HAP-1 (cell line): ENCODE results near the gene MINK1.
"Not testable (repeated sequence)": the region's sequence is repeated elsewhere in the genome, so short reads cannot be mapped to it uniquely, and the experiment has no call there.

Source experiments
- DNase-seq, 2 experiments: peaks; one replicate each; pipeline ENCODE4 v3.0.0-alpha.2; 2016 to 2020; ENCODE audit warnings: low spot score in 2 of 2
- H3K27me3 ChIP-seq: fragments of 250-450 bp; sonication (Bioruptor Pico); 2 replicates; pipeline ENCODE4 v1.5.1; 2020; ENCODE audit warnings: low read depth, mild to moderate bottlenecking, moderate library complexity
- H3K36me3 ChIP-seq: fragments of 250-450 bp; sonication (Bioruptor Pico); replicated peaks from 2 replicates; pipeline ENCODE4 v1.5.1; 2020; ENCODE audit warnings: mild to moderate bottlenecking
- H3K4me1 ChIP-seq: fragments of 250-450 bp; sonication (Bioruptor Pico); 2 replicates; pipeline ENCODE4 v1.5.1; 2020; ENCODE audit warnings: mild to moderate bottlenecking
- H3K4me3 ChIP-seq: fragments of 250-450 bp; sonication (Bioruptor Pico); 2 replicates; pipeline ENCODE4 v1.5.1; 2020; ENCODE audit warnings: mild to moderate bottlenecking, moderate library complexity
- H3K9me3 ChIP-seq: fragments of 250-450 bp; sonication (Bioruptor Pico); 2 replicates; pipeline ENCODE4 v1.5.1; 2020; ENCODE audit warnings: mild to moderate bottlenecking, moderate library complexity
- in situ Hi-C: fragments of 300-500 bp; cut with MboI; formaldehyde crosslinking; loops from 3 replicates; pipeline ENCODE4 v1.14.3; 2020; ENCODE audit warnings: low sequenced_read_pairs, inconsistent platforms, mixed read lengths

The MINK1 gene

DNA sequence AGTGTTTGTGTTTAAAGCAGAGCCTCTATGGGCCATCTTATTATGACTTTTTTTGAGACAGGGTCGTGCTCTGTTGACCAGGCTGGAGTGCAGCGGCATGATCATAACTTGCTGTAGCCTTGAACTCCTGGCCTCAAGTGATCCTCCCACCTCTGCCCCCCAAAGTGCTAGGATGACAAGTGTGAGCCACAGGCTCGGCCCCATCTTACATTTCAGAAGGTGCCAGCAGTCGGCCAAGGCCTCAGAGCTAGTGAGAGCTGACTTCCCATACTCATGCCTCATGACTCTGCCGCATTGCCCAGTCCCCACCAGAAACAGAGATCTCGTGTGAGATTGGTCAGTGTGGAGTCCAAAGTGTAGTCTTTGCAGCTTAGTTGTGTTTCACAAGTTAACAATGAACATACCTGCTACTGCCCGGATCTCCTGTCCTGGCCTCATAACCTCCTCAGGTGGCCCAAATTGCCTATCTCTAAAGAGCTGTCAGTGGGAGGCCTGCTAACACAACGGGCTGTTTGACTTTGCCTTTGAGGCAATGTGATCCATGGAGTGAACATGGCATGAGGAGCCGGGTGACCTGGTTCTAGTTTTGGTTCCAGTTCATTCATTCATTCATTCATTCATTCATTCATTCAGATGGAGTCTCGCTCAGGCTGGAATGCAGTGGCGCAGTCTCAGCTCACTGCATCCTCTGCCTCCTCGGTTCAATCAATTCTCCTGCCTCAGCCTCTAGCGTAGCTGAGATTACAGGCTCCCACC, 13.7 kb downstream of the MINK1 start:
- no peak for DNase-seq
- no peaks in the 10 kb centered on the region for H3K27me3 ChIP-seq
- H3K9me3 ChIP-seq, result no peaks in the 10 kb centered on the region
- H3K36me3 ChIP-seq, result no peaks in the 10 kb centered on the region
- H3K4me3 ChIP-seq, result no peak overlapping the region
- in situ Hi-C loops, result no loop called here
- H3K4me1 ChIP-seq, result peaks cover 18% of the 10 kb centered on the region

DNA sequence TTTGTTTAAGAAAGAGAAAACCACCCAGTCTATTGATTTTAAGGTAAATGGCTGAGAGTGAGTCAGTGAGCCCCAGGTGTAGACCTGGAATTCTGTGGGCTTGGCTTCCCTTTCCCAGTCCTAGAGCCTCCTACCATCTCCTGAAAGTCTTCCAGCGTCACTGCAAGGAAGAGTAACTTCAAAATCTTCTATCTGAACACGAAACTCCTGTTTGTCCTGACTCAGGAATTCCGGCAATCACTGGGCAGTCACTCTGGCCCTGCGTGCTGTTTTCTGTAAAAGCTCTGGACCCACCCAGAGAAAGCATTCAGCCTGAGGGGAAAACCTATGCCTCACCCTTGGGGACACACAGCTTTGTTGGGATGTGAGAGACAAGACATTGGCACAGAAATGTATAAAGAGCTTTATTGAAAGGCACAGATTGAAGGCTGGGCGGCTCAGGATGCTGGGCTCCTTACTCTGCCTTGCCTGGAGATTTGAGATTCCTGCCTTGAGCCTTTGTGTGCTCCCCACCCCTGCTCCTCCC, 15.9 kb downstream of the MINK1 start:
- Histone ChIP-seq H3K27me3 (no peaks in the 10 kb centered on the region), H3K36me3 (no peaks in the 10 kb centered on the region), H3K4me3 (no peak overlapping the region), H3K4me1 (peaks cover 6% of the 10 kb centered on the region), H3K9me3 (no peaks in the 10 kb centered on the region)
- peak in 1 of 2 experiments; percentile 29 for DNase-seq
- in situ Hi-C loops, result no loop called here

DNA sequence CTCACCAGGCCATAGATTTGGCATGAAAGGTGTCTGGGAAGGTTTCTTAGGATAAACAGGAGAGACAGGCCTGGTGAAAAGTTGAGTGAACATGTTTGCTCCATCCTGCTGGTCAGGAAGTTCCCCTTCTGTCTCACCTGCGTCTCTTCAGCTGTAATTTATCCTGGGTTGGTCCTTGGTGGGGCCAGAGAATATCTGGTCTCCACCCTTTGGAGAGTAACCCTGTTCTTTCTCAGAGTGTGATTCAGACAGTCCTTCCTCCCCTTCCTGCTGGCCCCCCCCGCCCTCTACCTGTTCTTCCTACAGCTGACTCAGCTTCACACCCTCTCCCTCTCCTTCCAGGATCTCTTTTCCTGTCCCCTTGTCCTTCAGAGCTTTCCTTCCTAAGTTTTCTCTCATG, 17.1 kb downstream of the MINK1 start:
- no peak for DNase-seq
- Histone ChIP-seq H3K36me3 (no peaks in the 10 kb centered on the region), H3K27me3 (no peaks in the 10 kb centered on the region), H3K9me3 (no peaks in the 10 kb centered on the region), H3K4me1 (peaks cover 3% of the 10 kb centered on the region; the same call in 1 of the 2 replicates), H3K4me3 (no peak overlapping the region)
- in situ Hi-C loops, result no loop called here

GRCh38 chr17:4851084-4851483, 17.9 kb downstream of the MINK1 start:
- peaks cover 3% of the 10 kb centered on the region; the same call in 1 of the 2 replicates for H3K4me1 ChIP-seq
- in situ Hi-C loops, result no loop called here

GRCh38 chr17:4852567-4853207, 19.5 kb downstream of the MINK1 start:
- Histone ChIP-seq H3K9me3 (no peaks in the 10 kb centered on the region), H3K36me3 (no peaks in the 10 kb centered on the region), H3K4me1 (peaks cover 3% of the 10 kb centered on the region; the same call in 1 of the 2 replicates), H3K4me3 (no peak overlapping the region), H3K27me3 (no peaks in the 10 kb centered on the region)
- in situ Hi-C loops, result no loop called here
- peak in 1 of 2 experiments; percentile 25 for DNase-seq

More at GRCh38 chr17:4851084-4851483, 17.9 kb downstream of the MINK1 start:
- Histone ChIP-seq H3K27me3 (no peaks in the 10 kb centered on the region), H3K4me3 (no peak overlapping the region), H3K36me3 (no peaks in the 10 kb centered on the region), H3K9me3 (no peaks in the 10 kb centered on the region)
- no peak for DNase-seq

DNA sequence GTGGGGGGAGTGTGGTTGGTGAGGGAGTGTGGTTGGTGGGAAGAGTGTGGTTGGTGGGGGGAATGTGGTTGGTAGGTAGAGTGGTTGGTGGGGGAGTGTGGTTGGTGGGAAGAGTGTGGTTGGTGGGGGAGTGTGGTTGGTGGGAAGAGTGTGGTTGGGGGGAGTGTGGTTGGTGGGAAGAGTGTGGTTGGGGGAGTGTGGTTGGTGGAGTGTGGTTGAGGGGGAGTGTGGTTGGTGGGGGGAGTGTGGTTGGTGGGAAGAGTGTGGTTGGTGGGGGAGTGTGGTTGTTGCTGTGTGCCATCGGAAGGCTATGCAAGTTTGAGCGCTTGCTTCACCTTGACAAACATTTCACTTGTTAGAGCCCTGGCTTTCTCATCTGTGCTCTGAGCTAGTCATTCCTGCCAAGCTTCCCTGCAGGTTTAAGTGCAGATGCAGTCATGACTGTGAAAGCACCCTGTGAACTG, 20.1 kb downstream of the MINK1 start:
- no peaks in the 10 kb centered on the region for H3K9me3 ChIP-seq
- in situ Hi-C loops, result no loop called here
- peaks cover 6% of the 10 kb centered on the region; the same call in 1 of the 2 replicates for H3K4me1 ChIP-seq
- no peak for DNase-seq
- H3K4me3 ChIP-seq, result no peak overlapping the region
- no peaks in the 10 kb centered on the region for H3K27me3 ChIP-seq
- H3K36me3 ChIP-seq, result no peaks in the 10 kb centered on the region

DNA sequence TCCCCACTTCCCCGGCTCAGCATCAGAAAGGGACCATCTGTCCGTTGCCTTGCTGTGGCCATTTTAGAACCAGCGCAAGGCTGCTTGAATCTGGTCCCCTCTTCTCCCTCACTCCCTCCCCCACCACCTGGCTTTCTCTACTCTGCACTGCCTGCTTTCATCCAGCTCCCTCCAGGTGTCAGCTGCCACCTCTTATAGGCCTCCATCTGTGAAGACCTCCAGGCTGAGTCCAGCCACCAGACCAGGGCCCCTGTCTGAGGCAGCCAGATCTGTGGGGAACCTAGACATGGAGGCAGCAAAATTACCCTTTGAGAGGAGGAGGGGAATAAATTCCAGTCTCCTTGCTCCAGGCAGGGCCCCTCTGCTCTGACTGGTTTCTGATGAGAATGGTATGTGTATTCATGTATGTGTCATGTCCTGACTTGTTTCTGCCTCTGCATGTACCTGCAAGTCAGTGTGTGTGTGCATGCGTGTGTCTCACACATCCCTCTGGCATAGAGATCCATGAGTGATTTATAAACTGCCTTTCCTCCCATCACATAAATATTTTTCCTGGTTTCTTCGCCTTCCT, 21.1 kb downstream of the MINK1 start:
- H3K36me3 ChIP-seq, result no peaks in the 10 kb centered on the region
- no peaks in the 10 kb centered on the region for H3K27me3 ChIP-seq
- DNase-seq, result no peak
- no peak overlapping the region for H3K4me3 ChIP-seq
- H3K9me3 ChIP-seq, result no peaks in the 10 kb centered on the region
- peaks cover 3% of the 10 kb centered on the region; the same call in 1 of the 2 replicates for H3K4me1 ChIP-seq
- in situ Hi-C loops, result no loop called here

- Histone ChIP-seq H3K27me3 (no peaks in the 10 kb centered on the region), H3K36me3 (no peaks in the 10 kb centered on the region), H3K9me3 (no peaks in the 10 kb centered on the region), H3K4me3 (no peak overlapping the region), H3K4me1 (peaks cover 3% of the 10 kb centered on the region; the same call in 1 of the 2 replicates)
- in situ Hi-C loops, result no loop called here
- no peak for DNase-seq
Observed at GRCh38 chr17:4856271-4856936, 23.3 kb downstream of the MINK1 start.

GRCh38 chr17:4856937-4857314, 23.8 kb downstream of the MINK1 start:
- Histone ChIP-seq H3K9me3 (no peaks in the 10 kb centered on the region), H3K36me3 (no peaks in the 10 kb centered on the region), H3K4me1 (peaks cover 3% of the 10 kb centered on the region; the same call in 1 of the 2 replicates), H3K27me3 (no peaks in the 10 kb centered on the region), H3K4me3 (no peak overlapping the region)
- in situ Hi-C loops, result no loop called here
- no peak for DNase-seq

DNA sequence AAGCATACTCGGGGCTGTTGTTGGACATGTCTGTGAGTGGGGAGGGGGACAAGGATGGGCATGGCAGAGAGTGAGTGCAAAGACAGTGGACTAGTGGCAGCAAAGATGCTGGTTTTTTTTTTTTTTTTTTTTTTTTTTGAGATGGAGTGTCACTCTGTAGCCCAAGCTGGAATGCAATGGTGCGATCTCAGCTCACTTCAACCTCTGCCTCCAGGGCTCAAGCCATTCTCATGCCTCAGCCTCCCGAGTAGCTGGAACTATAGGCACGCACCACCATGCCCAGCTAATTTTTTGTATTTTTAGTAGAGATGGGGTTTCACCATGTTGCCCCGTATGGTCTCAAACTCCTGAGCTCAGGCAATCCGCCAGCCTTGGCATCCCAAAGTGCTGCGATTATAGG, 24.2 kb downstream of the MINK1 start:
- H3K4me3 ChIP-seq, in situ Hi-C loops, H3K27me3 ChIP-seq, H3K4me1 ChIP-seq, H3K36me3 ChIP-seq, DNase-seq, H3K9me3 ChIP-seq: not testable (repeated sequence)

DNA sequence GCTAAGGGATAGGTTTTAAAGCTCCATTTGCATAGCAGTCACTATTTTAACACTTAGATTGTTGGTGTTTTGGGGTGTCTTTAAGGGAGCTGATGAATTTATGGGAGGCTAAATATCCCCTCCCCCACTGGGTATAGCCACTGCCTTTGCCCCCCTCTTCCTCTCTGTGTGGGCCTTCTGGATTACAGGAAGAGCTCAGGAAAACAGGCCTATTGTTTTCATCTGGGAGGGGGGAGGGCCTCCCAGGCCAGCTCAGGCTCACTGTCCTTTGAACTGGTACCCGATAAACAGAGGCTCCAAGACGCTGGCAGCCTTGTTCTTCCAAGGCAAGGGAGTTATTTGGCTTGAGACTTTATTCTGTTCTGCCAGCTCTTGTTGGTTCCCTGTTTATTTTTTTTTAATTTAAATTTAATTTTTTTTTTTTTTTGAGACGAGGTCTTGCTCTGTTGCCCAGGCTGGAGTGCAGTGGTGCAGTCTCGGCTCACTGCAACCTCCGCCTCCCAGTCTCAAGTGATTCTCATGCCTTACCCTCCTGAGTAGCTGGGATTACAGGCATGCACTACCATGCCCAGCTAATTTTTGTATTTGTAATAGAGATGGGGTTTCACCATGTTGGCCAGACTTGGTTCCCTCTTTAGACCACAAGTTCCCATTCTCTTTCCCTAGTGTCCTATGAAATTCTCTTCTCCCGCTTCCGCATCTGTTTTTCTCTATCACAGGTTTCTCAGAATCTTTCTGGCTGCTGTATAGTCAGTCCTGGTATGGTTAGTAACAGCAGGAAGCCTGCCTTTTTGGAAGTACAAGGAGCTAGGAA, 25.1 kb downstream of the MINK1 start:
- Histone ChIP-seq H3K9me3 (no peaks in the 10 kb centered on the region), H3K4me1 (peaks cover 3% of the 10 kb centered on the region; the same call in 1 of the 2 replicates), H3K4me3 (no peak overlapping the region), H3K36me3 (no peaks in the 10 kb centered on the region), H3K27me3 (no peaks in the 10 kb centered on the region)
- in situ Hi-C loops, result no loop called here
- no peak for DNase-seq

DNA sequence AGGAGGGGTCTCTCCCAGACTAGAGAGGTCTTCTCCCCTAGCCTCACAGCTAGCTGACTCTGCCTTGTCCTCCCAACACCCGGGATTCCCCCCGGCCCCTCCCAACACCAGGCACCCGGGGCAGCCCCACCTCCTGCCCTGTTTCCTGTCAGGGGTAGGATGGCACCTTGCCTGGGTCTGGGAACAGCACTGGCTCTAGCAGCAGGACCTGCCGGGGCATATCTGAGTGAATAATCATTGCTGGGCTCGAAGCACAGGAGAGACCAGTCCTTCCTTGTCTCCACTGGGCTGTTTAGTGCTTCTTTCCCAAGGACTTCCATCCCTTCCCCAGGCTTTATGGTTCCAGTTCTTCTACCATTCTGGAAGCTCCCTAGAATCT, 25.7 kb downstream of the MINK1 start:
- peaks cover 3% of the 10 kb centered on the region; the same call in 1 of the 2 replicates for H3K4me1 ChIP-seq
- H3K9me3 ChIP-seq, result no peaks in the 10 kb centered on the region
- no peaks in the 10 kb centered on the region for H3K36me3 ChIP-seq
- DNase-seq, result no peak
- no peaks in the 10 kb centered on the region for H3K27me3 ChIP-seq
- no peak overlapping the region for H3K4me3 ChIP-seq
- in situ Hi-C loops, result no loop called here
